CD4-positive, alpha-beta T cell treated with Interleukin-1 beta for 1 hour (primary cell): ENCODE measurements around the gene PSMD3.
A peak's percentile ranks its signal among the peaks of the same experiment; 100 is the strongest.

Experiments
- DNase-seq, 2 donors: peaks; one replicate each; pipeline ENCODE4 v3.0.0-alpha.2; 2020 to 2022

Gene PSMD3

DNA sequence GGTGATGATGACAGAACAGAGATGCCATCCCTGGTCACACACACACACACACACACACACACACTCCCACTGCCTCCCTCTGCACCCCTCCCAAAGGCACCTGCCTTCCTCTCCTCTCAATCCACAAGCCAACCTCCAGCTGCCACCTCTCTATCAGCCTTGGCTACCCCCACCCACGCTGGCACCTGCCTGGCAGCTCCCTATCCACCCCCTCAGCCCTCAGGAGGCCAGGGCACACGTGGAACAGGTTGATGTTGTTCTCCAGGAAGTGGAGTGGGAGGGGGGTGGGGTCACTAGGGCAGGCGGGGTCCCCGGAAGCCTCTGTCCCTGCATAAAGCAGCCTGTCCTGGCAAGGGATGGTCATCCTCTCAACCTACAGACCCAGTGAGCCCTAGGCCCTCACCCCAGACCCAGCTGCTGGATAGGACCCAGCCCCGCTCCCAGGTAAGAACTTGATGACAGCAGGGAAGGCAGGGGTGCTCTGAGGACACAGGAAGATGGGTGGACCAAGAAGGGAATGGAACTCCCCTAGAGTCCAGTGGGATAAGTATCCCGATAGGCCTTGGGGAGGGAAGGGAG lies 17.9 kb upstream of the PSMD3 start, which contains the start of gene GSDMA:
TSS of gene GSDMA (plus strand) at position 363 of the 579 bp plus-strand sequence. CDS start 2,684 bp downstream, outside the sequence.
- DNase-seq: no peak

DNA sequence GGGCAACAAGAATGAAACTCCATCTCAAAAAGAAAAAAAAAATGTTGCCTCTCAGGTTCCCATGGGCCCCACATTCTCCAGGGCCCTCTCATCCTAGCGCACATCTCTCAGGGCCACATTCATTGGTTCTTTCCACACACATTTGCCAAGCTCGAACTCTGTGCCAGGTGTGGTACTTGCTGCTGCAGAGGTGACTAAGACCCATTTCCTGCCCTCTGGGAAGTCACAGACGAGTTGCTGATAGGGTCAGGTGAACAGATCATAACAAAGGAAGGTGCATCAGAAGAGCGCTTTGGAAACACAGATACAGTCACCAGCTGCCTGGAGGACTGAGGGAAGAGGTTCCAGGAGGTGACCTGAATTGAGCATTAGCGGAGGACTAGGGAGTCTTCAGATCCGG lies 16.8 kb upstream of the PSMD3 start:
- DNase-seq: peak; percentile 4 to 23

DNA sequence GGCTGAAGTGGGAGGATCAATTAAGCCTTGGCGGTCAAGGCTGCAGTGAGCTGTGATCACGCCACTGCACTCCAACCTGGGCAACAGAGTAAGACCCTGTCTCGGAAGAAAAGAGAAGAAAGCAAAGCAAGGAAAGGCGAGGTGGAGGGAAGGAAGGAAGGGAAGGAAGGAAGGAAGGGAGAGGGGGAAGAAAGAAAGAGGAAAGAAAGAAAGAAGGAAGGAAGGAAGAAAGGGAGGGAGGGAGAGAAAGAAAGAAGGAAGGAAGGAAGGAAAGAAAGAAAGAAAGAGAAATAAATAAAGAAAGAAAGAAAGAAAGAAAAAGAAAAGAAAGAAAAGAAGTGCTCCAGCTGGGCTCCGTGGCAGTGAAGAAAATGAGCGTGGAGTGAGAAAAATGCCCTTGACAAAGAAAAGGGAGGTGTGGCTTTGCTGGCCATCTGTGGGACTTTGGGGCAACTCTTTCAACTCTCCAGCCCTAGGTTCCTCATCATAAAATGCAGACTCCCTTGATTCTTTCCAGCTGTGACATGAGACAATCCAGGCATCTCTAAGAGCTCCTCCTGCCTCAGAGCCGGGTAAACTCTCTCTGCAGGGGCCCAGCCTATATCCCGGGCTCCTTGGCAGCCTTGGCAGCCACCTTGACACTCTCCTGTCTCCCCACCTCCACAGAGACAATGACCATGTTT lies 15.4 kb upstream of the PSMD3 start:
- no peak for DNase-seq

DNA sequence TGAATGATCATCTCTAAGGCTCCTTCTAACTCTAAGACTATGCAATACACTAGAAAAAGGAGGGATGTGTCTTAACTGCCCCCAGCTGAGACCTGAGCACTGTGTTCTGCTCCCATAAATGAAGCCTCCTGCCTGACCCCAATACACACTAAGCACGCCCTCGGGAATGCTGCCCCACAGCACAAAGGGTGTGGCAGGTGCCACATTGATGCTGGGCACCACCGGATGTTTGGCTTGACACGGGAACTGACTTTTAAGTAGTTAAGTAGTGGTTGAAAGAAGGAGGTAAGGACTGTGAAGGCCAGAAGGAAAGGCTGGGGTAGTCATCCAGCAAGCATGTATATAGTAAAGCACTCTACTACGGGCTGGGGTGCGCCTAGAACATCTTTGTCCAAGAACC lies 13.8 kb upstream of the PSMD3 start:
- DNase-seq: no peak

GRCh38 chr17:39968761-39969160 lies 11.8 kb upstream of the PSMD3 start:
- DNase-seq: no peak

DNA sequence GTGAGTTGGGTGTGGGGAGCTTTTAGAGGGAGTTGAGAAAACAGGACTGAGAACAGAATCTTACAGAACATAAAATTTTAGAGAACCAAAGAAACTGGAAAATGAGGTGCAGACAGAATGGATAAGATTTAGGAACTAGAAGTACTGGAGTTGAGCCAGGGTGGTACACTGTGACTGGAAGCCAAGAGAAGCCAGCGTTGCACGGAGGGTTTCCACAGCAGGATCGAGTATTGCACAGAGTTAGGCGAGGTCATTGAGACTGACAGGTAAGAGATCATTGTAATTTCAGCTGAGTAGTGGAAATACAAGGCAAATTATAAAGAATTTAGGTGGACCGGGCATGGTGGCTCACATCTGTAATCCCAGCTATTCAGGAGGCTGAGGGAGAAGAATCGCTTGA lies 11.2 kb upstream of the PSMD3 start:
- no peak for DNase-seq

DNA sequence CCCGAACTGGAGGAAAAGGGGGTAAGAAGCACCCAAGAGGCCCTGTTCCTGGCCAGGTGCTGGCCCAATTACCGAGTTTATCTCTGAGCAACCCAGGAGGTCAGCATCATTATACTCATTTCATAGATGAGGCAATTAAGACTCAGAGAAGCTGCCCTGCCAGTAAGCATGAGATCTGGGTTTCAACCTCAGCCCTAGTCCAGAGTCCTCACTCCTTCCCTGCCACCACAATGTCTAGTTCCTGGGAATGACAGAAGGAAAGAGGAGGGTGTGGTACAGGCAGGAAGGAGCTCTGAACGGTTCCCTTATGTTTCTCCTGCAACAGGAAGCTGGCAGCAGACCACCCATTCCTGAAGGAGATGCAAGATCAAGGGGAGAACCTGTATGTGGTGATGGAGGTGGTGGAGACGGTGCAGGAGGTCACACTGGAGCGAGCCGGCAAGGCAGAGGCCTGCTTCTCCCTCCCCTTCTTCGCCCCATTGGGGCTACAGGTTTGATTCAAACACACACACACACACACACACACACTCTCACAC lies 10.4 kb upstream of the PSMD3 start:
- DNase-seq: no peak

DNA sequence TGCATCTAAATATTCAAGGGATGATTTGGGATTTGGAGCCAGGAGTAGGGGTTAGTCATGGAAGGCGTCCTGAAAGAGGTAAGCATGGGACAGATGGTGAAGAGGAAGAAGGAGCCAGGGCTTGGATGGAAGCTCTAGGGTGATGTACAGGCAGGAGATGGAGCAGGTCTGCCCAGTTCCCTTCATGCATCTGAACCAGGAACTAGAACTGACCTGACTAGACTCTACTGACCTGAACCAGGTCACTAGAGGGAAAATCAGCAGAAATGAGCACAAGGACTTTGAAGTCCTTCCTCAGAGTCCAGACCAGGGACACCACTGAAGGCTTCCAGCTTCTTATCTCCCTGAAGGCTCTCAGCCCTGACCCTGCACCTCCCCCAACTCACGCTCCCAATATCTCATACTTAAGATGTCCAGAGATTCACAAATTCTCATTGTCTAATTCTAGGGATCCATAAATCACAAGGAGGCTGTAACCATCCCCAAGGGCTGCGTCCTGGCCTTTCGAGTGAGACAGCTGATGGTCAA lies 9.5 kb upstream of the PSMD3 start:
- DNase-seq: no peak

- DNase-seq: no peak
These were observed 8.3 kb upstream of the PSMD3 start for GRCh38 chr17:39972271-39972670.

GRCh38 chr17:39973496-39973895 lies 7.1 kb upstream of the PSMD3 start:
- DNase-seq: no peak

DNA sequence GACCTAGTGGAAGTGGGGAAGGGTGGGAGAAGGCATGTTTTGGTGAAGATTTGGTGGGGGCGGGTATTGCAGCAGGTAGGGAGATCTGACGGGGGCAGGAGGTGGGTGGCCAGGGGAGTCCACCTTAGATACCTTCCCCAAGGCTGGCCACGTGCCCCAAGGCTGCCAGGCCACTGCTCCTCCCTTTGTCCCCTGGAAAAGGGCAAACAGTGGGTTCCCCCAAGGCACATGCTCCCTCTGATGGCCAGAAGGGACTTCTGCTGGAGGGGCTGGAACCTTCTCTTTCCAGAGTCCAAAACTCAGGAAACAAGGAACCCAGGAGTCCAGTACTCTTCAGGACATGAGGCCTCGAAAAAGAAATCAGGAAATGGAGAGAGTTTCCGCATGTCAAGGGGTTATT lies 6.2 kb upstream of the PSMD3 start:
- DNase-seq: no peak

DNA sequence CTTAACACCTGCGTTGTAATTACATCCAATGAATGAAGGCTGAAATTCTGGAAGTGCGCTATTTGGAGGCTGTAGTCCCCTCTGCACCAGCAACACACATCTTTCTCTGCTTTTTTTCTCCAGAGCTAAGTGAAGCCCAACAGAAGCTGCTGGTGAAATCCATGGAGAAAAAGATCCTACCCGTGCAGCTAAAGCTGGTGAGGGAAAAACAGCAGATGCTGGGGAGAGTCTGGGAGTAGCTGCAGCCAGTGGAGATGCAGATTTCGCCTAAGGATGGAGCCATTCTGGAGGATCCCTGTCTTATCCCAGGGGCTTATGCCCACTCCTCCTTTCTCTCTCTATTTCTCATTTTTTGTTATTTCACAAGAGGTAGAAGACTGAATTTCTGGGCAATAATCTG lies 4.8 kb upstream of the PSMD3 start:
- no peak for DNase-seq

DNA sequence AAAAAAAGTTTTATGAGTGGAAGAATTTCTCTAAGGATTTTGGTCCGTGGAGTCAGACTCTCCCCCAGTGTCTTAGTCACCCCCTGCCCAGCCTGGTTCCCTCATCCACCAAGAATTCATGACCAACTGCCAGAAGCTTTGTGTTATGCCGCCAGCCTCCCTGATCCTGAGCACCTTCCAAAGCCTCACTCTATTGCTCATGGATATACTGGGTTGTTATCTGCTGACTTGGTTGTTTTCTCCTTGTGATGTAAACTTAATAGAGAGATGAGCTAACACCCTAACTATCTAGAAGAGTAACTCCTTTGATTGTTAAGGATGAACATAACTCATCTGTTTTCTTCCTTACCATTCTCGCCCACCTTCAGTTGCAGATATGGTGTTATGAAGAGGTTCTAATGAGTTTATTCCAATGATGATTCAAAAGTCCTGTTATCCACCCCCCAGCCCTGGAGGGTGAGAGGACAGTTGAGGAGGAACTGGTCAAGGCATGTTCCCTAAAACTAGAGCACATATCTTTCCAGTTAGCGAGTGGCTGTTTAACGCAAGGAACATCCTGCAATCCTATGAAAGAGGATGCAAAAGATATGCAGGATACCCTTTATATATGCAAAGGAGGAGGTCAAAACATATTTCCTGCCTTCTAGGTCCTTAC lies 1.5 kb upstream of the PSMD3 start:
- no peak for DNase-seq

GRCh38 chr17:39979893-39980350 lies 685 bp upstream of the PSMD3 start:
- peak in 1 of 2 donors; percentile 3 for DNase-seq

GRCh38 chr17:39981207-39981741 lies 667 bp downstream of the PSMD3 start:
- DNase-seq: no peak

GRCh38 chr17:39981766-39982375 lies 1.3 kb downstream of the PSMD3 start:
- no peak for DNase-seq

- DNase-seq: no peak
These were observed 7.7 kb downstream of the PSMD3 start for GRCh38 chr17:39988206-39988810.

DNA sequence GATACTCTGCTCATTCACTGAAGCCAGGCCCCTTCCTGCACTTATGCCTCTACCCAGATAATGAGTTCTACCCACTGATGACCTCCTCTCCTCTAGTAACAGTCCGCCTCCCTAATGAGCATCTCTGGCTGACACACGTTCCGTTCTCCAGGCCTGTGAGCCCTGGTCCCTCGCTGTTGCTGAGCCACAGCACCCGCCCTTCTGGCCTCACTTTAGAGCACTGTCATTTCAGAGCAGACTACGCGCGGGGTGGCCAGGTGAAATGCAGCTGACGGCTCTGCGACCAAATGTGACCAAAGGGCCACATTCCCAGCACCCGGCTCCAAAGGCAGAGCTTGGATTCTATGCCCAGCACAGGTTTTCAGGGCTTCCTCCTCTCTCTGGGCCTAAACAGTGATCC lies 13.8 kb downstream of the PSMD3 start:
- no peak for DNase-seq

- DNase-seq: no peak
These were observed 14.8 kb downstream of the PSMD3 start for GRCh38 chr17:39995438-39995837.

GRCh38 chr17:39996162-39996561 lies 15.6 kb downstream of the PSMD3 start:
- no peak for DNase-seq

DNA sequence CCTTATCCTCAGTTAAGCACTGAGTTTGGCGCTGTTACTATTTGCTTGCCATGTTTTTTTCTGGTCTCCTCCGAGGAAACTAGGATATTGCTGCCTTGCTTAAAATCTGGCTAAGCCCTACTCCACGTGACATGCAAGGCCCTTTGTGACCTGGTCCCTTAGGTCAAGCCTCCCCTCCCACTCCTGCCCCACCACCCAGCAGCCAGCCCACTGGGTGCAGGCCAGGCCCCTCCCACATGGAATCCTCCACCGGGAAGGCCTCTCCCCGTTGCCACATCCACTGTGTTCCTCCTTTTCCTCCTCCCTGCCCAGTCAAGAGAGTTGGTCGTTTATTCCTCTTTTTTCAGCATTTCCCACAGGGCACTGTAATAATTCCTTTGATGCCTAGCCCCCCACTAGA lies 16.2 kb downstream of the PSMD3 start:
- DNase-seq: no peak

DNA sequence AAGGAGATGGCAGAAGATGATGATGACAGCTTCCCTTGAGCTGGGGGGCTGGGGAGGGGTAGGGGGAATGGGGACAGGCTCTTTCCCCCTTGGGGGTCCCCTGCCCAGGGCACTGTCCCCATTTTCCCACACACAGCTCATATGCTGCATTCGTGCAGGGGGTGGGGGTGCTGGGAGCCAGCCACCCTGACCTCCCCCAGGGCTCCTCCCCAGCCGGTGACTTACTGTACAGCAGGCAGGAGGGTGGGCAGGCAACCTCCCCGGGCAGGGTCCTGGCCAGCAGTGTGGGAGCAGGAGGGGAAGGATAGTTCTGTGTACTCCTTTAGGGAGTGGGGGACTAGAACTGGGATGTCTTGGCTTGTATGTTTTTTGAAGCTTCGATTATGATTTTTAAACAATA lies 16.9 kb downstream of the PSMD3 start:
- no peak for DNase-seq

DNA sequence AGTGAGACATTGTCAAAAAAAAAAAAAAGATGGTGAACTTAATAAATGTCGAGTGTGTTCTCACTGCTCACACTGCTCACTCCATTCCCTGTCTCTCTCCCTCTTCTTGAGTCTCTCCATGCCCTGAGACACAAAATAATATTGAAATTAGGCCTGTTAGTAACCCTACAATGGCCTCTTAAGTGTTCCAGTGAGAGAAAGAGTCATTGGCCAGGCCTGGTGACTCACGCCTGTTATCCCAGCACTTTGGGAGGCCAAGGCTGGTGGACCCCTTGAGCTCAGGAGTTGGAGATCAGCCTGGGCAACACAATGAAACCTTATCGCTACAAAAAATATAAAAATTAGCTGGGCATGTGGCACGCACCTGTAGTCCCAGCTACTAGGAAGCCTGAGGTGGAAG lies 18.5 kb downstream of the PSMD3 start:
- DNase-seq: no peak
